Colonic mucosa (tissue), 4 donors: ENCODE measurements around the gene GATA5. TPM values are rescaled to one million over a fixed set of nuclear protein-coding genes. Genes with fewer than 3 reads are reported as not detected.

Source experiments
- DNase-seq: peaks from one replicate; pipeline ENCODE4 v3.0.0-alpha.2; 2020
- H3K27ac ChIP-seq: fragments of 200-600 bp; one replicate; pipeline ENCODE4 v1.8.0; 2021
- H3K27me3 ChIP-seq: fragments of 200-600 bp; one replicate; pipeline ENCODE4 v1.8.0; 2021
- H3K36me3 ChIP-seq: fragments of 200-600 bp; one replicate; pipeline ENCODE4 v1.8.0; 2021
- H3K4me1 ChIP-seq: fragments of 200-600 bp; one replicate; pipeline ENCODE4 v1.8.0; 2021; ENCODE audit warnings: mild to moderate bottlenecking
- H3K4me3 ChIP-seq: fragments of 200-600 bp; one replicate; pipeline ENCODE4 v1.8.0; 2021
- H3K9ac ChIP-seq, 2 donors: one replicate each; pipeline ENCODE4 v1.7.0; 2013; ENCODE audit warnings: control low read depth in 2 of 2, low read depth in 2 of 2, low read length in 2 of 2
- H3K9me3 ChIP-seq: fragments of 200-600 bp; one replicate; pipeline ENCODE4 v1.8.0; 2021
- intact Hi-C: fragments of 100-400 bp; cut with DNase I; formaldehyde crosslinking; loops from one replicate; pipeline ENCODE4 v1.14.1; 2022
- total RNA-seq, 2 donors: library from RNA; stranded (reverse); fragmentation: NEBNext Ultra II Directional in 1 of 2; extraction: Animal tissue kit (Norgen Biotek cat#: 25700) in 1 of 2; gene quantifications; one replicate each; pipeline ENCODE4 v1.2.1, GENCODE V29; 2021
- TF ChIP-seq, protein P1 (sequence below): fragments of 200-600 bp; IDR thresholded peaks from one replicate; pipeline ENCODE4 v1.8.0; 2022; ENCODE audit warnings: antibody characterized with exemption, mild to moderate bottlenecking
- donor health status: healthy.
- donor health status: DM: no; HTN: no; CAD: no.
- donor health status: DM: no; HTN: no; CAD: no.

GATA5 gene
- total RNA-seq, 2 donors from 2014 or later = 0.10 TPM; not detected in 1

DNA sequence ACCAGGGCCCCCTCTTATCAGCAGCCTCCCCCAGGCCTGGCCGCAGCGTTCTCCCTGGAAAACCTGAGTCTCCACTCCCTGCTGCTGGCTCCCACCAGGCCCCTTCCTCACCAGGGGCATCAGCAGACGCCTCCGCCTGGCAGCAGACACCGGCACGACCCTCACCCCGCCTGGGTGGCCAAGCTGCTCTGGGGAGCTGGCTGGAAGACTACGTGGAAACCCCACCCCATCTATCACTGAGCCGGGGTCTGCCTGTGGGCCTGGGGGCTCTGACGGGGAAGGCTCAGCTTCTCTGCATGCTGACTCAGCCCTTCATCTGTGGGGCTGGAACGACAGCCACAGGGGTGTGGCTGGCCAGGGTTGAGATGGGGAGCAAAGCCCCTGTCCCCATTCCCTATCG lies 29.3 kb downstream of the GATA5 start:
- intact Hi-C loops = no loop called here
- no peaks in the 10 kb centered on the region for H3K27me3 ChIP-seq
- no peak overlapping the region for H3K4me3 ChIP-seq
- H3K9ac ChIP-seq = no peak overlapping the region
- H3K36me3 ChIP-seq = no peaks in the 10 kb centered on the region
- DNase-seq = no peak
- TF ChIP-seq, protein P1, sequence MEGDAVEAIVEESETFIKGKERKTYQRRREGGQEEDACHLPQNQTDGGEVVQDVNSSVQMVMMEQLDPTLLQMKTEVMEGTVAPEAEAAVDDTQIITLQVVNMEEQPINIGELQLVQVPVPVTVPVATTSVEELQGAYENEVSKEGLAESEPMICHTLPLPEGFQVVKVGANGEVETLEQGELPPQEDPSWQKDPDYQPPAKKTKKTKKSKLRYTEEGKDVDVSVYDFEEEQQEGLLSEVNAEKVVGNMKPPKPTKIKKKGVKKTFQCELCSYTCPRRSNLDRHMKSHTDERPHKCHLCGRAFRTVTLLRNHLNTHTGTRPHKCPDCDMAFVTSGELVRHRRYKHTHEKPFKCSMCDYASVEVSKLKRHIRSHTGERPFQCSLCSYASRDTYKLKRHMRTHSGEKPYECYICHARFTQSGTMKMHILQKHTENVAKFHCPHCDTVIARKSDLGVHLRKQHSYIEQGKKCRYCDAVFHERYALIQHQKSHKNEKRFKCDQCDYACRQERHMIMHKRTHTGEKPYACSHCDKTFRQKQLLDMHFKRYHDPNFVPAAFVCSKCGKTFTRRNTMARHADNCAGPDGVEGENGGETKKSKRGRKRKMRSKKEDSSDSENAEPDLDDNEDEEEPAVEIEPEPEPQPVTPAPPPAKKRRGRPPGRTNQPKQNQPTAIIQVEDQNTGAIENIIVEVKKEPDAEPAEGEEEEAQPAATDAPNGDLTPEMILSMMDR = no peak
- no peak overlapping the region for H3K27ac ChIP-seq
- H3K9me3 ChIP-seq = no peaks in the 10 kb centered on the region
- no peaks in the 10 kb centered on the region for H3K4me1 ChIP-seq

GRCh38 chr20:62445553-62446340 lies 30.0 kb downstream of the GATA5 start:
- no peaks in the 10 kb centered on the region for H3K27me3 ChIP-seq
- intact Hi-C loops = no loop called here
- TF ChIP-seq, protein P1 = no peak

DNA sequence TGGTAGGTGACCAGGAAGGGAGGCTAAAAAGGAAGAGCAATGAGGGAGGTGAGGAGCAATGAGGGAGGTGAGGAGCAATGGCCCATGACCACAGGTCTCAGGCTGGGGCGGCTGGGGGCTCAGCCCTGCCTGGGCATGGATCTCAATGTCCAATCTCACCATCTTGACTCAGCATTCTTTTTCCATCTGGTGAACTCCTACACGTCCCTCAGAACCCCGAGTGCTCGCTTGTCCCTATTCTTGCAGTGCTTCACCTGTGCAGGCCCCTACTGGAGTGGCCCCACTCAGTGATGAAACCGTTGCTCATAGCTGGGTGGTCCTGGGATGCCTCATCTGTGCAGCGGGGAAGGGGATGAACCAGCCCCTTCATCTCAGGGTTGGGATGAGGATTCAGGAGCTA lies 31.5 kb downstream of the GATA5 start:
- H3K4me1 ChIP-seq = no peaks in the 10 kb centered on the region
- H3K9me3 ChIP-seq = no peaks in the 10 kb centered on the region
- H3K4me3 ChIP-seq = no peak overlapping the region
- no peak overlapping the region for H3K9ac ChIP-seq
- intact Hi-C loops = no loop called here
- no peaks in the 10 kb centered on the region for H3K36me3 ChIP-seq
- H3K27ac ChIP-seq = no peak overlapping the region
- TF ChIP-seq, protein P1 = no peak
- no peak for DNase-seq
- H3K27me3 ChIP-seq = no peaks in the 10 kb centered on the region

More at GRCh38 chr20:62445553-62446340, 30.0 kb downstream of the GATA5 start:
- H3K27ac ChIP-seq = no peak overlapping the region
- H3K4me3 ChIP-seq = no peak overlapping the region
- H3K36me3 ChIP-seq = no peaks in the 10 kb centered on the region
- no peaks in the 10 kb centered on the region for H3K9me3 ChIP-seq
- DNase-seq = no peak
- no peaks in the 10 kb centered on the region for H3K4me1 ChIP-seq
- H3K9ac ChIP-seq = no peak overlapping the region

GRCh38 chr20:62441987-62442539 lies 33.7 kb downstream of the GATA5 start:
- DNase-seq = no peak
- no peaks in the 10 kb centered on the region for H3K27me3 ChIP-seq
- TF ChIP-seq, protein P1 = no peak
- no peak overlapping the region for H3K9ac ChIP-seq
- intact Hi-C loops = no loop called here
- no peak overlapping the region for H3K27ac ChIP-seq
- no peaks in the 10 kb centered on the region for H3K36me3 ChIP-seq
- H3K9me3 ChIP-seq = no peaks in the 10 kb centered on the region
- H3K4me3 ChIP-seq = no peak overlapping the region
- no peaks in the 10 kb centered on the region for H3K4me1 ChIP-seq

GRCh38 chr20:62439218-62439617 lies 36.6 kb downstream of the GATA5 start:
- Histone ChIP-seq H3K4me1 (no peaks in the 10 kb centered on the region), H3K27me3 (no peaks in the 10 kb centered on the region), H3K9ac (no peak overlapping the region), H3K36me3 (no peaks in the 10 kb centered on the region), H3K27ac (no peak overlapping the region), H3K4me3 (no peak overlapping the region), H3K9me3 (no peaks in the 10 kb centered on the region)
- TF ChIP-seq, protein P1 = no peak
- intact Hi-C loops = no loop called here
- DNase-seq = no peak
